NT2/D1 (cell line): Measurements from ENCODE around the gene TECTA.

Experiments used
- SUZ12 ChIP-seq: IDR thresholded peaks from 2 replicates; pipeline ENCODE4 v1.6.1; 2011; ENCODE audit not compliant: insufficient read length, insufficient read depth; ENCODE audit errors: extremely low read depth
- YY1 ChIP-seq: IDR thresholded peaks from 2 replicates; pipeline ENCODE4 v1.6.1; 2011; ENCODE audit not compliant: insufficient read length, insufficient read depth

DNA sequence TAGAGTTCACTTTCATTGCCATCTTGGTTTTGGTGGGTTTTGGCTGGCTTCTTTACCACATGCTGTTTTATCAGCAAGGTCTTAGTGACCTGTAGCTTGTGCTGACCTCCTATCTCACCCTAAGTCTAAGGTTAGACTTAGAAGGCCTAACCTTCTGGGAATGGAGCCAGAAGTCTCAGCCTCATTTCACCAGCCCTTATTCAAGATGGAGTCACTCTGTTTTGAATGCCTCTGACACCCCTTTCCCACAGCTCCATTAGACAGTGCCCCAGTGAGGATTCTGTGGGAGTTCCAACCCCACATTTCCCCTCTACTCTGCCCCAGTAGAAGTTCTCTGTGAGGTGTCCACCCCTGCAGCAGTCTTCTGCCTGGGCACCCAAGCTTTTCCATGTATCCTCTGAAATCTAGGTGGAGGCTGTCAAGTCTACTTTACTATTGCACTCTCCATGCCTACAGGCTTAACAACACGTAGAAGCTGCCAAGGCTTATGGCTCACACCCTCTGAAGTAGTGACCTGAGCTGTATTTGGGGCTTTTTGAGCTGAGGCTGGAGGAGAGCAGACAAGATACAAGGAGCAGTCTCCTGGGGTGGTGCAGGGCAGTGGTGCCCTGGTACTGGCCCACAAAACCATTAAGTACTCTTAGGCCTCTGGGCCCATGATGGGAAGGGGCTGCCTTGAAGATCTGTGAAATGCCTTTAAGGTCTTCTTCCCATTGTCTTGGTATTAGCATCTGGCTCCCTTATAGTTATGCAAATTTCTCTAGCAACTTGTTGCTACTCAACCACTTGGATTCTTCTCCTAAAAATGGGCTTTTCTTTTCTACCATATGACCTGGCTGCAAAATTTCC, 125.6 kb downstream of the TECTA start:
- TF ChIP-seq SUZ12: no peak
- TF ChIP-seq YY1: no peak
